Ovary (tissue), 3 donors: ENCODE measurements around the gene TRPM2.

ENCODE experiments used
- POLR2A ChIP-seq: fragments of 450-650 bp; IDR thresholded peaks from one replicate; pipeline ENCODE4 v1.6.1; 2017; ENCODE audit warnings: antibody characterized with exemption, mild to moderate bottlenecking, moderate library complexity
- TF ChIP-seq, protein P1 (sequence below), 3 donors: fragments of 450-650 bp in 2 of 3; fragments of 200-600 bp in 1 of 3; IDR thresholded peaks; one replicate each; pipeline versions ENCODE4 v1.5.1 to v1.8.0; 2016 to 2022; ENCODE audit warnings: antibody characterized with exemption in 3 of 3, mild to moderate bottlenecking in 1 of 3
- donor health status: DM: no; HTN: no; CAD: no.

DNA sequence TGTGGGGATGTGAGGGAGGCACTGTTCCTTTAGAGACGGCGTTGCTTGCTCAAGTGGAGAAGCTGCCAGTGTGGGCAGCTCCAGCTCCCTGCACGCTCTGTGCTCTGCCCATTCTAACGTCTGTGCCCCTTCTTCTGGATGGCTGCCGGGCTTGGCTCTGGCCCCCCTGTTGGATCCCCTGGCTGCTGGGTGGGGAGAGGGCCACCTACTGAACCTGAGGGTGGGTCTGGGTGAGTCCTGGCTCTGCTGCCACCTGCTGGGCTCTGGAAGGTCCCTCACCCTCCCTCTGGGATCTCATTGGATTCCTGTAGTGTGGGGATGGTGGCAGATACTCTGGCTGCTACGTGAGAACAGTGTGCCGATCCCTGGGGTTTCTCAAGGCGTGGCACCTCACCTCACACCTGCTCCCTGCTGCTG is 48.5 kb upstream of the TRPM2 start:
- TF ChIP-seq POLR2A, result no peak
- TF ChIP-seq, protein P1, sequence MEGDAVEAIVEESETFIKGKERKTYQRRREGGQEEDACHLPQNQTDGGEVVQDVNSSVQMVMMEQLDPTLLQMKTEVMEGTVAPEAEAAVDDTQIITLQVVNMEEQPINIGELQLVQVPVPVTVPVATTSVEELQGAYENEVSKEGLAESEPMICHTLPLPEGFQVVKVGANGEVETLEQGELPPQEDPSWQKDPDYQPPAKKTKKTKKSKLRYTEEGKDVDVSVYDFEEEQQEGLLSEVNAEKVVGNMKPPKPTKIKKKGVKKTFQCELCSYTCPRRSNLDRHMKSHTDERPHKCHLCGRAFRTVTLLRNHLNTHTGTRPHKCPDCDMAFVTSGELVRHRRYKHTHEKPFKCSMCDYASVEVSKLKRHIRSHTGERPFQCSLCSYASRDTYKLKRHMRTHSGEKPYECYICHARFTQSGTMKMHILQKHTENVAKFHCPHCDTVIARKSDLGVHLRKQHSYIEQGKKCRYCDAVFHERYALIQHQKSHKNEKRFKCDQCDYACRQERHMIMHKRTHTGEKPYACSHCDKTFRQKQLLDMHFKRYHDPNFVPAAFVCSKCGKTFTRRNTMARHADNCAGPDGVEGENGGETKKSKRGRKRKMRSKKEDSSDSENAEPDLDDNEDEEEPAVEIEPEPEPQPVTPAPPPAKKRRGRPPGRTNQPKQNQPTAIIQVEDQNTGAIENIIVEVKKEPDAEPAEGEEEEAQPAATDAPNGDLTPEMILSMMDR (IDR thresholded peaks at IDR 0.05), result peak in 2 of 3 donors; percentile 32 to 43
